ENCODE data around the gene ZYG11A. TPM values are rescaled to one million over a fixed set of nuclear protein-coding genes. Genes with fewer than 3 reads are reported as not detected.

Gene ZYG11A
- total and polyA plus RNA-seq, 2 of the 13 experiments (the other 11 are each of a cell fraction or from before 2014, with no cell fraction given): not detected

DNA sequence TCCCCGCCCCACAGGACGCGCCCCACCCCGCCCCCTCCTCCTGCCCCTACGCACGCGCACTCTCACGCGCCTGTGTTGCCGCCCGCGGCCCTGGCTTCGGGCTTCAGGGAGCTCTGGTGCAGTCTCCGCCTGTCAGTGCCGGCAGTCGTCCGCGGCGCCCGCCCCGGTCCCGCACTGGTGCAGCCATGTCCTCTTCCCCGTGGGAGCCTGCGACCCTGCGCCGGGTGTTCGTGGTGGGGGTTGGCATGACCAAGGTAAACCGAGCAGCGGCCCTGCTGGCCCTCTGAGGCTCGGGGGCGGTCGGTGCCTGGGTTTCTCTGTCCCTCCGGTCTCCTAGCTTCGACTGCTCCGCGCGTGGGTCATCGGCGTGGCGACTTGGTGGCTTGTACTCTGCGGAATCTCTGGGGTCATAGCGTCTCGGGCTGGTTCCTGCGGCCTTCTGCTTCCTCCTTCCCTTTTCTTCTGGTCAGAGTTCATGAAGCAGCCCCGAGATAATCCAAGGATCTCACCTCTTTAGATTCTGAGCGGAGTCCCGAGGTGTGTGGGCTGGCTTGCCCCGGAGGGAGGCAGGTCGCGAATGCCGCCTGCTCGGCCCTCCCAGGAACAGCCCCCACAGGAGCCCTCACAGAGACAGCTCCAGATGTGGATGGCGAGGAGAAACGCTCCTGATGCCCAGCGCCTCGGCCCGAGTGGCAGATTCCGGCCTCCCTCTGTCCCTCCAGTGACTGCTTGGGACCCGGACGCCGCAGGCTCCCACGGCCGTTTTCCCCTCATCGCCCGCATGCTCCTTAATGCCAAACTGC is 84.9 kb downstream of the ZYG11A start, which contains the start of gene SCP2 (continued):
- TF ChIP-seq, protein P1, sequence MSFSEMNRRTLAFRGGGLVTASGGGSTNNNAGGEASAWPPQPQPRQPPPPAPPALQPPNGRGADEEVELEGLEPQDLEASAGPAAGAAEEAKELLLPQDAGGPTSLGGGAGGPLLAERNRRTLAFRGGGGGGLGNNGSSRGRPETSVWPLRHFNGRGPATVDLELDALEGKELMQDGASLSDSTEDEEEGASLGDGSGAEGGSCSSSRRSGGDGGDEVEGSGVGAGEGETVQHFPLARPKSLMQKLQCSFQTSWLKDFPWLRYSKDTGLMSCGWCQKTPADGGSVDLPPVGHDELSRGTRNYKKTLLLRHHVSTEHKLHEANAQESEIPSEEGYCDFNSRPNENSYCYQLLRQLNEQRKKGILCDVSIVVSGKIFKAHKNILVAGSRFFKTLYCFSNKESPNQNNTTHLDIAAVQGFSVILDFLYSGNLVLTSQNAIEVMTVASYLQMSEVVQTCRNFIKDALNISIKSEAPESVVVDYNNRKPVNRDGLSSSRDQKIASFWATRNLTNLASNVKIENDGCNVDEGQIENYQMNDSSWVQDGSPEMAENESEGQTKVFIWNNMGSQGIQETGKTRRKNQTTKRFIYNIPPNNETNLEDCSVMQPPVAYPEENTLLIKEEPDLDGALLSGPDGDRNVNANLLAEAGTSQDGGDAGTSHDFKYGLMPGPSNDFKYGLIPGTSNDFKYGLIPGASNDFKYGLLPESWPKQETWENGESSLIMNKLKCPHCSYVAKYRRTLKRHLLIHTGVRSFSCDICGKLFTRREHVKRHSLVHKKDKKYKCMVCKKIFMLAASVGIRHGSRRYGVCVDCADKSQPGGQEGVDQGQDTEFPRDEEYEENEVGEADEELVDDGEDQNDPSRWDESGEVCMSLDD (CRISPR knock-in tag; IDR thresholded peaks at IDR 0.05; ENCODE audit: borderline replicate concordance): no peak
- TF ChIP-seq, protein P2, sequence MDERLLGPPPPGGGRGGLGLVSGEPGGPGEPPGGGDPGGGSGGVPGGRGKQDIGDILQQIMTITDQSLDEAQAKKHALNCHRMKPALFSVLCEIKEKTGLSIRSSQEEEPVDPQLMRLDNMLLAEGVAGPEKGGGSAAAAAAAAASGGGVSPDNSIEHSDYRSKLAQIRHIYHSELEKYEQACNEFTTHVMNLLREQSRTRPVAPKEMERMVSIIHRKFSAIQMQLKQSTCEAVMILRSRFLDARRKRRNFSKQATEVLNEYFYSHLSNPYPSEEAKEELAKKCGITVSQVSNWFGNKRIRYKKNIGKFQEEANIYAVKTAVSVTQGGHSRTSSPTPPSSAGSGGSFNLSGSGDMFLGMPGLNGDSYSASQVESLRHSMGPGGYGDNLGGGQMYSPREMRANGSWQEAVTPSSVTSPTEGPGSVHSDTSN (CRISPR knock-in tag; IDR thresholded peaks at IDR 0.05): no peak
- TF ChIP-seq, protein P3, sequence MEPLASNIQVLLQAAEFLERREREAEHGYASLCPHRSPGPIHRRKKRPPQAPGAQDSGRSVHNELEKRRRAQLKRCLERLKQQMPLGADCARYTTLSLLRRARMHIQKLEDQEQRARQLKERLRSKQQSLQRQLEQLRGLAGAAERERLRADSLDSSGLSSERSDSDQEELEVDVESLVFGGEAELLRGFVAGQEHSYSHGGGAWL (CRISPR knock-in tag; IDR thresholded peaks at IDR 0.05): peak; percentile 71
- TF ChIP-seq, protein P4, sequence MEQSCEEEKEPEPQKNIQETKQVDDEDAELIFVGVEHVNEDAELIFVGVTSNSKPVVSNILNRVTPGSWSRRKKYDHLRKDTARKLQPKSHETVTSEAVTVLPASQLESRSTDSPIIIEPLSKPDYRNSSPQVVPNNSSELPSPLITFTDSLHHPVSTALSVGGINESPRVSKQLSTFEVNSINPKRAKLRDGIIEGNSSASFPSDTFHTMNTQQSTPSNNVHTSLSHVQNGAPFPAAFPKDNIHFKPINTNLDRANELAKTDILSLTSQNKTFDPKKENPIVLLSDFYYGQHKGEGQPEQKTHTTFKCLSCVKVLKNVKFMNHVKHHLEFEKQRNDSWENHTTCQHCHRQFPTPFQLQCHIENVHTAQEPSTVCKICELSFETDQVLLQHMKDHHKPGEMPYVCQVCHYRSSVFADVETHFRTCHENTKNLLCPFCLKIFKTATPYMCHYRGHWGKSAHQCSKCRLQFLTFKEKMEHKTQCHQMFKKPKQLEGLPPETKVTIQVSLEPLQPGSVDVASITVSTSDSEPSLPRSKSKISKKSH (CRISPR knock-in tag; IDR thresholded peaks at IDR 0.05; ENCODE audit: borderline replicate concordance): no peak
- no peak for TF ChIP-seq ZBTB8A (CRISPR knock-in tag; IDR thresholded peaks at IDR 0.05; ENCODE audit: borderline replicate concordance, low read depth)
- no peak for TF ChIP-seq WIZ (CRISPR knock-in tag; IDR thresholded peaks at IDR 0.05)
- no peak; the same call in 1 of the 2 replicates for TF ChIP-seq DR1 (CRISPR knock-in tag; IDR thresholded peaks at IDR 0.05)
- no peak for TF ChIP-seq LCORL (IDR thresholded peaks at IDR 0.05)
- peak; percentile 27; the same call in 1 of the 2 replicates for TF ChIP-seq LCORL (CRISPR knock-in tag; IDR thresholded peaks at IDR 0.05)
- no peak for TF ChIP-seq PHB2 (IDR thresholded peaks at IDR 0.05; ENCODE audit: partially characterized antibody)
- TF ChIP-seq ZNF383 (CRISPR knock-in tag; IDR thresholded peaks at IDR 0.05; ENCODE audit: borderline replicate concordance): 0 out of 2 replicates have a peak, but pooled peaks have one; percentile 6
- no peak for TF ChIP-seq CREM (IDR thresholded peaks at IDR 0.05)
- no peak for TF ChIP-seq CREM (CRISPR knock-in tag; IDR thresholded peaks at IDR 0.05)
- TF ChIP-seq MED8 (CRISPR knock-in tag; IDR thresholded peaks at IDR 0.05; ENCODE audit: insufficient replicate concordance): peak; percentile 31
- TF ChIP-seq ZNF547 (CRISPR knock-in tag; IDR thresholded peaks at IDR 0.05): peak; percentile 82; the same call in 1 of the 2 replicates
- TF ChIP-seq FOSL1 (CRISPR knock-in tag; IDR thresholded peaks at IDR 0.05; ENCODE audit: borderline replicate concordance): no peak
- 0 out of 2 replicates have a peak, but pooled peaks have one; percentile 56 for TF ChIP-seq SAFB2 (CRISPR knock-in tag; IDR thresholded peaks at IDR 0.05; ENCODE audit: borderline replicate concordance, low read depth)
- no peak for TF ChIP-seq SMAD1 (CRISPR knock-in tag; IDR thresholded peaks at IDR 0.05; ENCODE audit: borderline replicate concordance, low read depth)
- no peak for TF ChIP-seq ZNF282 (IDR thresholded peaks at IDR 0.05; ENCODE audit: partially characterized antibody)
- TF ChIP-seq KLF16 (CRISPR knock-in tag; IDR thresholded peaks at IDR 0.05): peak; percentile 47 to 59; a peak in 1 of 4 replicates
- no peak for TF ChIP-seq ZNF251 (CRISPR knock-in tag; IDR thresholded peaks at IDR 0.05)
- TF ChIP-seq ATF7-NPFF (CRISPR knock-in tag; IDR thresholded peaks at IDR 0.05; ENCODE audit: low read depth): no peak

All from HepG2 (cell line).